GM18526 (cell line): ENCODE results near the gene CCER1.

Source experiments
- POLR2A ChIP-seq: IDR thresholded peaks from 3 replicates; pipeline ENCODE4 v1.6.1; 2011; ENCODE audit not compliant: insufficient read length; ENCODE audit errors: extremely low read depth

The CCER1 gene

GRCh38 chr12:90905691-90906370 is 49.1 kb downstream of the CCER1 start:
- no peak for TF ChIP-seq POLR2A

- no peak for TF ChIP-seq POLR2A
Measured at GRCh38 chr12:90902596-90902995, 52.4 kb downstream of the CCER1 start.
